GM23338 (cell line): Measurements from ENCODE around the gene NOL9. TPM values are rescaled to one million over a fixed set of nuclear protein-coding genes. Genes with fewer than 3 reads are reported as not detected.

Source experiments
- ATAC-seq: fragments of 200-7000 bp; cut with Tn5 transposase; 3 replicates; pipeline ENCODE4 v1.9.1; 2020
- DNase-seq: peaks from one replicate; pipeline ENCODE4 v3.0.0-alpha.2; 2015; ENCODE audit warnings: low spot score
- H2AFZ ChIP-seq: fragments of 200-600 bp; sonication (generic); 2 replicates; pipeline ENCODE4 v1.8.0; 2016; ENCODE audit warnings: antibody characterized with exemption, mild to moderate bottlenecking, moderate library complexity
- H3F3A ChIP-seq: fragments of 200-600 bp; sonication (generic); replicated peaks from 2 replicates; pipeline ENCODE4 v1.8.0; 2017; ENCODE audit warnings: antibody characterized with exemption, mixed run types, low read depth
- H3K27ac ChIP-seq: fragments of 200-600 bp; sonication (generic); 2 replicates; pipeline ENCODE4 v1.6.1; 2016; ENCODE audit warnings: low read depth
- H3K27me3 ChIP-seq: fragments of 200-600 bp; sonication (generic); 2 replicates; pipeline ENCODE4 v1.8.0; 2016; ENCODE audit warnings: mild to moderate bottlenecking, mixed run types, moderate library complexity; ENCODE audit not compliant: insufficient read depth
- H3K36me3 ChIP-seq: fragments of 200-600 bp; sonication (generic); 2 replicates; pipeline ENCODE4 v1.8.0; 2016; ENCODE audit warnings: mild to moderate bottlenecking; ENCODE audit not compliant: insufficient read depth
- H3K4me1 ChIP-seq: fragments of 200-600 bp; sonication (generic); 2 replicates; pipeline ENCODE4 v1.8.0; 2016; ENCODE audit warnings: mild to moderate bottlenecking, moderate library complexity; ENCODE audit not compliant: insufficient read depth
- H3K4me2 ChIP-seq: fragments of 200-600 bp; sonication (generic); 2 replicates; pipeline ENCODE4 v1.7.1; 2017; ENCODE audit warnings: mixed run types
- H3K4me3 ChIP-seq: fragments of 200-600 bp; sonication (generic); 2 replicates; pipeline ENCODE4 v1.6.1; 2016; ENCODE audit warnings: mixed run types
- H3K79me2 ChIP-seq: fragments of 200-600 bp; sonication (generic); replicated peaks from 2 replicates; pipeline ENCODE4 v1.8.0; 2017; ENCODE audit warnings: mild to moderate bottlenecking; ENCODE audit not compliant: insufficient read depth
- H3K9me2 ChIP-seq: fragments of 200-600 bp; sonication (generic); 2 replicates; pipeline ENCODE4 v1.8.0; 2017; ENCODE audit not compliant: insufficient read depth
- H4K20me1 ChIP-seq: fragments of 200-600 bp; sonication (generic); replicated peaks from 2 replicates; pipeline ENCODE4 v1.8.0; 2017; ENCODE audit warnings: mild to moderate bottlenecking; ENCODE audit not compliant: insufficient read depth
- H3K27ac Mint-ChIP-seq: 2 replicates; pipeline ENCODE4 v1.8.0; 2020; ENCODE audit warnings: inconsistent platforms, mild to moderate bottlenecking, moderate library complexity, mixed read lengths
- H3K27me3 Mint-ChIP-seq: 3 replicates; pipeline ENCODE4 v1.8.0; 2022; ENCODE audit warnings: low read depth, mild to moderate bottlenecking, moderate library complexity, mixed read lengths, inconsistent platforms; ENCODE audit not compliant: insufficient read depth, poor library complexity
- H3K36me3 Mint-ChIP-seq: 3 replicates; pipeline ENCODE4 v1.8.0; 2021; ENCODE audit warnings: low read depth, mild to moderate bottlenecking, inconsistent platforms, moderate library complexity, mixed read lengths
- H3K4me1 Mint-ChIP-seq: 3 replicates; pipeline ENCODE4 v1.8.0; 2020; ENCODE audit warnings: mild to moderate bottlenecking, inconsistent platforms, mixed read lengths
- H3K4me3 Mint-ChIP-seq: 3 replicates; pipeline ENCODE4 v1.8.0; 2021; ENCODE audit warnings: moderate library complexity, mild to moderate bottlenecking, inconsistent platforms, mixed read lengths
- H3K9me3 Mint-ChIP-seq: 3 replicates; pipeline ENCODE4 v1.8.0; 2020; ENCODE audit warnings: moderate library complexity, mild to moderate bottlenecking, inconsistent platforms, mixed read lengths
- ETS1 ChIP-seq: IDR thresholded peaks from 2 replicates; pipeline ENCODE4 v1.6.1; 2016; ENCODE audit warnings: antibody characterized with exemption
- EZH2phosphoT487 ChIP-seq: fragments of 200-600 bp; sonication (generic); IDR thresholded peaks from one replicate; pipeline ENCODE4 v1.8.1; 2018; ENCODE audit warnings: antibody characterized with exemption; ENCODE audit not compliant: unreplicated experiment
- JUNB ChIP-seq: IDR thresholded peaks from one replicate; pipeline ENCODE4 v1.6.1; 2016; ENCODE audit warnings: antibody characterized with exemption; ENCODE audit not compliant: unreplicated experiment
- POLR2AphosphoS5 ChIP-seq: IDR thresholded peaks from 2 replicates; pipeline ENCODE4 v1.6.1; 2016; ENCODE audit warnings: antibody characterized with exemption, low read depth
- ZNF114 ChIP-seq: fragments of 250-450 bp; sonication (Bioruptor Pico); IDR thresholded peaks from 2 replicates; pipeline ENCODE4 v1.5.0; 2020; ENCODE audit warnings: mild to moderate bottlenecking, moderate library complexity
- ZNF331 ChIP-seq: fragments of 250-450 bp; sonication (Bioruptor Pico); IDR thresholded peaks from 2 replicates; pipeline ENCODE4 v1.5.0; 2020; ENCODE audit warnings: low read depth, mild to moderate bottlenecking, moderate library complexity
- ZNF462 ChIP-seq: fragments of 250-450 bp; sonication (Bioruptor Pico); IDR thresholded peaks from 2 replicates; pipeline ENCODE4 v1.5.0; 2020; ENCODE audit warnings: mild to moderate bottlenecking, moderate library complexity
- polyA plus RNA-seq: library from polyadenylated mRNA; unstranded; fragments of >200 nt; fragmentation: Nextera tagmentation; extraction: Ambion mirVana; gene quantifications from 2 replicates; pipeline ENCODE4 v1.2.1, GENCODE V29; 2016
- total RNA-seq: library from RNA; depleted of rRNA; stranded (reverse); fragments of >200 nt; shearing (Covaris generic); gene quantifications from 2 replicates; pipeline ENCODE4 v1.2.3, GENCODE V29; 2014
- TF ChIP-seq, protein P1 (sequence below): IDR thresholded peaks from one replicate; pipeline ENCODE4 v1.6.1; 2018; ENCODE audit warnings: antibody characterized with exemption; ENCODE audit not compliant: unreplicated experiment

Gene NOL9
- total and polyA plus RNA-seq, 2 experiments from 2014 or later, result 13.2 to 48.5 TPM

DNA sequence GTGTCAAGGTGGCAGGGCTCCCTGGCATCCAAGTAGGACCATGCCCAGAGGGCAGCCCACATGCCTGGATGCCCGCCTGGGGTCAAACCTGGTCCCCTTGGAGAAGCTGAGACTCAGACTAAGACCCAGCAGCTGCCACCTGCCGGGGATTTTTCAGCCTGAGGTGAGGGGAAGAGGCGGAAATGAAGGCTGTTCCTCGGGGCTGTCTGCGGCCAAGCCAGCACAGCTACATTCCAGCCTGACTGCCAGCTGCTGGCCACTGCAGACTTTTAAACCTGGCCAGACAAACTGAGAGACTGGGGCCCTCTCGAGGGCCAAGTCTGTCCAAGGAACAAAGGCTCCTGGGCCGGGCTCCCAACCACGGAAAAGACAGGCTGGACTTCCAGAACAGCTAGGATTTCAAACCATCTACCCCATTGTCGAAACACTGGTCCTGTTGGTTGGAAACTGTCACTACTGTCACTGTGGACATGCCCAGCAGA is 41.0 kb downstream of the NOL9 start:
- Histone ChIP-seq H3K27ac (no peak overlapping the region), H3K36me3 (no peaks in the 10 kb centered on the region), H3K79me2 (no peaks in the 10 kb centered on the region), H3F3A (no peaks in the 10 kb centered on the region), H3K27me3 (no peaks in the 10 kb centered on the region), H3K4me3 (no peak overlapping the region), H3K9me2 (no peaks in the 10 kb centered on the region), H4K20me1 (no peaks in the 10 kb centered on the region), H3K4me2 (no peak overlapping the region), H3K4me1 (no peaks in the 10 kb centered on the region), H2AFZ (no peak overlapping the region)
- no peaks in the 10 kb centered on the region for H3K9me3 Mint-ChIP-seq
- no peaks in the 10 kb centered on the region for H3K36me3 Mint-ChIP-seq
- no peak overlapping the region for H3K4me3 Mint-ChIP-seq
- 0 out of 3 replicates have a peak, but pooled peaks cover 2% of the 10 kb centered on the region for H3K4me1 Mint-ChIP-seq
- H3K27ac Mint-ChIP-seq, result no peak overlapping the region
- ATAC-seq (no peak), DNase-seq (no peak)
- TF ChIP-seq JUNB (no peak), ZNF331 (CRISPR knock-in tag) (no peak), ZNF462 (CRISPR knock-in tag) (no peak), ETS1 (no peak), EZH2phosphoT487 (no peak), POLR2AphosphoS5 (no peak), ZNF114 (no peak)
- TF ChIP-seq, protein P1, sequence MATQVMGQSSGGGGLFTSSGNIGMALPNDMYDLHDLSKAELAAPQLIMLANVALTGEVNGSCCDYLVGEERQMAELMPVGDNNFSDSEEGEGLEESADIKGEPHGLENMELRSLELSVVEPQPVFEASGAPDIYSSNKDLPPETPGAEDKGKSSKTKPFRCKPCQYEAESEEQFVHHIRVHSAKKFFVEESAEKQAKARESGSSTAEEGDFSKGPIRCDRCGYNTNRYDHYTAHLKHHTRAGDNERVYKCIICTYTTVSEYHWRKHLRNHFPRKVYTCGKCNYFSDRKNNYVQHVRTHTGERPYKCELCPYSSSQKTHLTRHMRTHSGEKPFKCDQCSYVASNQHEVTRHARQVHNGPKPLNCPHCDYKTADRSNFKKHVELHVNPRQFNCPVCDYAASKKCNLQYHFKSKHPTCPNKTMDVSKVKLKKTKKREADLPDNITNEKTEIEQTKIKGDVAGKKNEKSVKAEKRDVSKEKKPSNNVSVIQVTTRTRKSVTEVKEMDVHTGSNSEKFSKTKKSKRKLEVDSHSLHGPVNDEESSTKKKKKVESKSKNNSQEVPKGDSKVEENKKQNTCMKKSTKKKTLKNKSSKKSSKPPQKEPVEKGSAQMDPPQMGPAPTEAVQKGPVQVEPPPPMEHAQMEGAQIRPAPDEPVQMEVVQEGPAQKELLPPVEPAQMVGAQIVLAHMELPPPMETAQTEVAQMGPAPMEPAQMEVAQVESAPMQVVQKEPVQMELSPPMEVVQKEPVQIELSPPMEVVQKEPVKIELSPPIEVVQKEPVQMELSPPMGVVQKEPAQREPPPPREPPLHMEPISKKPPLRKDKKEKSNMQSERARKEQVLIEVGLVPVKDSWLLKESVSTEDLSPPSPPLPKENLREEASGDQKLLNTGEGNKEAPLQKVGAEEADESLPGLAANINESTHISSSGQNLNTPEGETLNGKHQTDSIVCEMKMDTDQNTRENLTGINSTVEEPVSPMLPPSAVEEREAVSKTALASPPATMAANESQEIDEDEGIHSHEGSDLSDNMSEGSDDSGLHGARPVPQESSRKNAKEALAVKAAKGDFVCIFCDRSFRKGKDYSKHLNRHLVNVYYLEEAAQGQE, result no peak
- H3K27me3 Mint-ChIP-seq, result peaks cover 5% of the 10 kb centered on the region
